ENCODE data around the gene FZD2.

- TF ChIP-seq FOSL1 (IDR thresholded peaks at IDR 0.05; ENCODE audit: insufficient read depth, low read depth, low read length) (no peak), CTCF (IDR thresholded peaks at IDR 0.05; ENCODE audit: control extremely low read depth in 1 of 3, insufficient read depth in 1 of 3, low read depth in 1 of 3, low read length in 3 of 3) (no peak), CHD1 (IDR thresholded peaks at IDR 0.05; ENCODE audit: low read depth, low read length) (no peak), ATF3 (IDR thresholded peaks at IDR 0.05; ENCODE audit: insufficient read depth, low read depth, low read length) (no peak), JUN (IDR thresholded peaks at IDR 0.05; ENCODE audit: low read depth, low read length) (no peak), TCF12 (IDR thresholded peaks at IDR 0.05; ENCODE audit: low read depth, low read length) (no peak), CREB1 (IDR thresholded peaks at IDR 0.05) (no peak), SP2 (IDR thresholded peaks at IDR 0.05; ENCODE audit: low read length) (no peak), CHD2 (IDR thresholded peaks at IDR 0.05; ENCODE audit: low read length) (no peak), E2F6 (IDR thresholded peaks at IDR 0.05) (no peak), PHF8 (conservative IDR thresholded peaks at IDR 0.05; ENCODE audit: low read depth, low read length) (no peak), POLR2A (IDR thresholded peaks at IDR 0.05; ENCODE audit: control extremely low read depth in 1 of 2, low read depth in 2 of 2, low read length in 2 of 2) (no peak), SIN3A (conservative IDR thresholded peaks at IDR 0.05 in 1 of 2, IDR thresholded peaks at IDR 0.05 in 1 of 2; ENCODE audit: low read depth in 1 of 2, low read length in 2 of 2) (no peak), POLR2AphosphoS5 (IDR thresholded peaks at IDR 0.05; ENCODE audit: low read depth, low read length) (no peak)
Observed at GRCh38 chr17:44530896-44531418, 26.3 kb upstream of the FZD2 start.

Measured in H1 (cell line).